HG03060 (cell line): ENCODE measurements around the gene PNN.

Source experiments
- ATAC-seq: cut with Tn5 transposase; IDR thresholded peaks from one replicate; pipeline ENCODE4 v1.9.1; 2021; ENCODE audit warnings: low read depth, moderate number of reproducible peaks; ENCODE audit not compliant: unreplicated experiment

PNN gene

GRCh38 chr14:39228509-39229221 is 53.6 kb downstream of the PNN start:
- ATAC-seq = no peak

DNA sequence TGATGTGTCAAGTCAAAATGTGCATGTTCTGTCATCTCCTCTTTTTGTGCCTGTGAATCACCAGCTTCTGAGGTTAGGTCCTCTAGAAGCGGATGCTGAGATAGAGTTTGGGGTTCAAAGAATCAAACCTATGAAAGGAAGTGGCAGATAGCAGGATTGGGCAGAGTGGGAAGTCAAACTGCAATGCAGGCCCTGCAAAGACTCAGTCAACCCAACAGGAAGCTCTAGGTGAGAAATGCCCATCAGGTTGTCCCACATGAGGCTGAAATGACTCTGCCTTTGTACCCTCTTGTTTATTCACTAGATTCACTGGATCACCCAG is 54.1 kb downstream of the PNN start:
- no peak for ATAC-seq

DNA sequence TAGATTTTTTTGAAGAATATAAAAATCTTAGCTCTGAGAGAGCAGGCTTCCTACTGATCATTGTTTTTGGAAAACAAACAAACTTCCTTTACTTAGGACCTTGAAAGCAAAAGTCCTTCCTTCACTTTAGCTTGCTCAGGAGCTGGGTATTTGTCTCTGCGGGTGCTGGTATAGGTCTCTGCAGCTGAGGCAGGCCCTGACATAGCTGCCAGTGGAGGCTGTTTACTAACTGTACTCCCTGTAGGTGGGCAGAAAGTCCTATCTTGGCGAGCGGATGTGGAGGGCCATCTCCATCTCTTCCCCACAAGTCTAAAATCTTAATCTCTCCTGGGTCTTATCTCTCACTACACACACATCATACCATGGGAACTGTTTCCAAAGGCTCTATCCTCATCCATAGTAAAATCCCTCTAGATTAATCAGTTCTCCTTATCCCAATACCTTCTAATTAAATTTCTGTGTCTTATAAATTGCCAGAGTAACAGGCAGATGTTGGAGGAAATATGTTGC is 54.6 kb downstream of the PNN start:
- no peak for ATAC-seq

DNA sequence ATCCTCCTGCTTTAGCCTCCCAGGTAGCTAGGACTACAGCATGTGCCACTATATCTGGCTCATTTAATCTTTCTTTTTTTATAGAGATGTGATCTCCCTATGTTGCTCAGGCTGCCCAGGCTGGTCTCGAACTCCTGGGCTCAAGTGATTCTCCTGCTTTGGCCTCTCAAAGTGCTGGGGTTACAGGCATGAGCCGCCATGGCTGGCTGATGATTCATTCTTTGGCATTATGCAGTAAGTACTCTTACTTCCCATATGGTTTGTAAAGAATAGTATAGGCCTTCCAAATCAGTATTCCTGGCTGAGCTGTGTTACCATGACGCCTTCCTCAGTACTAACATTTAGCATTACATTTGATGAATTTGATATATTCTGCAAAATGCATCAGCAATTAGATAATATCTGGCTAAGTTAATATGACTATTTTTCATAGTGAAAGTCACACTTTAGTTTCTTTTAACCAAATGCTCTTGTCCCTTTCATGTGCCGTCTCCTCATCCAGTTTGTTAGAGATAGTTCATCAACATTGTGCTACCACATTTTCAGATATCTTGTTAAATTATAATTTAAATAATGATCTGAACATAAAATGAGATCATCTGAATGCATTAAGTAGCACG is 55.5 kb downstream of the PNN start:
- no peak for ATAC-seq

- peak; percentile 75 for ATAC-seq
Observed at GRCh38 chr14:39231751-39232553, 56.9 kb downstream of the PNN start.
